Measurements from ENCODE around the gene ARHGAP28.

Gene ARHGAP28

GRCh38 chr18:6857300-6857699 is 127.8 kb downstream of the ARHGAP28 start:
- H3K4me1 ChIP-seq (ENCODE audit: control insufficient read depth in 2 of 2, insufficient read depth in 2 of 2, low read length in 2 of 2) = no peaks in the 10 kb centered on the region
- no peak overlapping the region for H3K27ac ChIP-seq (ENCODE audit: low read depth in 2 of 2, low read length in 2 of 2)
- H3K4me3 ChIP-seq (ENCODE audit: low read length in 2 of 2) = no peak overlapping the region
- H3K36me3 ChIP-seq (ENCODE audit: control insufficient read depth in 2 of 2, insufficient read depth in 2 of 2, low read length in 2 of 2) = no peaks in the 10 kb centered on the region
- no peaks in the 10 kb centered on the region for H3K9me3 ChIP-seq (ENCODE audit: control insufficient read depth in 2 of 2, low read length in 2 of 2)
- no peaks in the 10 kb centered on the region for H3K27me3 ChIP-seq (ENCODE audit: control insufficient read depth in 2 of 2, insufficient read depth in 2 of 2, low read length in 2 of 2)
- H3K9ac ChIP-seq (ENCODE audit: low read depth in 1 of 2, low read length in 2 of 2) = no peak overlapping the region

GRCh38 chr18:6859676-6860422 is 130.3 kb downstream of the ARHGAP28 start:
- H3K9me3 ChIP-seq (ENCODE audit: control insufficient read depth in 2 of 2, low read length in 2 of 2) = no peaks in the 10 kb centered on the region
- no peaks in the 10 kb centered on the region for H3K27me3 ChIP-seq (ENCODE audit: control insufficient read depth in 2 of 2, insufficient read depth in 2 of 2, low read length in 2 of 2)
- no peak overlapping the region for H3K9ac ChIP-seq (ENCODE audit: low read depth in 1 of 2, low read length in 2 of 2)
- H3K4me1 ChIP-seq (ENCODE audit: control insufficient read depth in 2 of 2, insufficient read depth in 2 of 2, low read length in 2 of 2) = no peaks in the 10 kb centered on the region
- no peaks in the 10 kb centered on the region for H3K36me3 ChIP-seq (ENCODE audit: control insufficient read depth in 2 of 2, insufficient read depth in 2 of 2, low read length in 2 of 2)
- H3K27ac ChIP-seq (ENCODE audit: low read depth in 2 of 2, low read length in 2 of 2) = no peak overlapping the region
- no peak overlapping the region for H3K4me3 ChIP-seq (ENCODE audit: low read length in 2 of 2)

- Histone ChIP-seq H3K36me3 (ENCODE audit: control insufficient read depth in 2 of 2, insufficient read depth in 2 of 2, low read length in 2 of 2) (no peaks in the 10 kb centered on the region), H3K4me3 (ENCODE audit: low read length in 2 of 2) (no peak overlapping the region), H3K9ac (ENCODE audit: low read depth in 1 of 2, low read length in 2 of 2) (no peak overlapping the region)
These were observed 131.4 kb downstream of the ARHGAP28 start for GRCh38 chr18:6860804-6861448.

GRCh38 chr18:6865251-6865650 is 135.7 kb downstream of the ARHGAP28 start:
- no peaks in the 10 kb centered on the region for H3K9me3 ChIP-seq (ENCODE audit: control insufficient read depth in 2 of 2, low read length in 2 of 2)
- no peaks in the 10 kb centered on the region for H3K4me1 ChIP-seq (ENCODE audit: control insufficient read depth in 2 of 2, insufficient read depth in 2 of 2, low read length in 2 of 2)
- no peak overlapping the region for H3K27ac ChIP-seq (ENCODE audit: low read depth in 2 of 2, low read length in 2 of 2)
- H3K36me3 ChIP-seq (ENCODE audit: control insufficient read depth in 2 of 2, insufficient read depth in 2 of 2, low read length in 2 of 2) = no peaks in the 10 kb centered on the region
- H3K9ac ChIP-seq (ENCODE audit: low read depth in 1 of 2, low read length in 2 of 2) = no peak overlapping the region
- H3K27me3 ChIP-seq (ENCODE audit: control insufficient read depth in 2 of 2, insufficient read depth in 2 of 2, low read length in 2 of 2) = no peaks in the 10 kb centered on the region
- no peak overlapping the region for H3K4me3 ChIP-seq (ENCODE audit: low read length in 2 of 2)

More at GRCh38 chr18:6860804-6861448, 131.4 kb downstream of the ARHGAP28 start:
- H3K27me3 ChIP-seq (ENCODE audit: control insufficient read depth in 2 of 2, insufficient read depth in 2 of 2, low read length in 2 of 2) = no peaks in the 10 kb centered on the region
- H3K4me1 ChIP-seq (ENCODE audit: control insufficient read depth in 2 of 2, insufficient read depth in 2 of 2, low read length in 2 of 2) = no peaks in the 10 kb centered on the region
- H3K9me3 ChIP-seq (ENCODE audit: control insufficient read depth in 2 of 2, low read length in 2 of 2) = no peaks in the 10 kb centered on the region
- no peak overlapping the region for H3K27ac ChIP-seq (ENCODE audit: low read depth in 2 of 2, low read length in 2 of 2)

- Histone ChIP-seq H3K4me3 (ENCODE audit: low read length in 2 of 2) (no peak overlapping the region), H3K27me3 (ENCODE audit: control insufficient read depth in 2 of 2, insufficient read depth in 2 of 2, low read length in 2 of 2) (no peaks in the 10 kb centered on the region), H3K4me1 (ENCODE audit: control insufficient read depth in 2 of 2, insufficient read depth in 2 of 2, low read length in 2 of 2) (no peaks in the 10 kb centered on the region), H3K9ac (ENCODE audit: low read depth in 1 of 2, low read length in 2 of 2) (no peak overlapping the region), H3K36me3 (ENCODE audit: control insufficient read depth in 2 of 2, insufficient read depth in 2 of 2, low read length in 2 of 2) (no peaks in the 10 kb centered on the region), H3K9me3 (ENCODE audit: control insufficient read depth in 2 of 2, low read length in 2 of 2) (no peaks in the 10 kb centered on the region), H3K27ac (ENCODE audit: low read depth in 2 of 2, low read length in 2 of 2) (no peak overlapping the region)
These were observed 137.1 kb downstream of the ARHGAP28 start for GRCh38 chr18:6866552-6867085.

- H3K9ac ChIP-seq (ENCODE audit: low read depth in 1 of 2, low read length in 2 of 2) = no peak overlapping the region
These were observed 138.5 kb downstream of the ARHGAP28 start for GRCh38 chr18:6868033-6868432.

GRCh38 chr18:6871566-6871965 is 142.1 kb downstream of the ARHGAP28 start:
- Histone ChIP-seq H3K9ac (ENCODE audit: low read depth in 1 of 2, low read length in 2 of 2) (no peak overlapping the region), H3K36me3 (ENCODE audit: control insufficient read depth in 2 of 2, insufficient read depth in 2 of 2, low read length in 2 of 2) (no peaks in the 10 kb centered on the region), H3K27me3 (ENCODE audit: control insufficient read depth in 2 of 2, insufficient read depth in 2 of 2, low read length in 2 of 2) (no peaks in the 10 kb centered on the region), H3K4me1 (ENCODE audit: control insufficient read depth in 2 of 2, insufficient read depth in 2 of 2, low read length in 2 of 2) (no peaks in the 10 kb centered on the region), H3K27ac (ENCODE audit: low read depth in 2 of 2, low read length in 2 of 2) (no peak overlapping the region), H3K4me3 (ENCODE audit: low read length in 2 of 2) (no peak overlapping the region), H3K9me3 (ENCODE audit: control insufficient read depth in 2 of 2, low read length in 2 of 2) (no peaks in the 10 kb centered on the region)

More at GRCh38 chr18:6868033-6868432, 138.5 kb downstream of the ARHGAP28 start:
- Histone ChIP-seq H3K9me3 (ENCODE audit: control insufficient read depth in 2 of 2, low read length in 2 of 2) (no peaks in the 10 kb centered on the region), H3K27ac (ENCODE audit: low read depth in 2 of 2, low read length in 2 of 2) (no peak overlapping the region), H3K27me3 (ENCODE audit: control insufficient read depth in 2 of 2, insufficient read depth in 2 of 2, low read length in 2 of 2) (no peaks in the 10 kb centered on the region), H3K4me3 (ENCODE audit: low read length in 2 of 2) (no peak overlapping the region), H3K4me1 (ENCODE audit: control insufficient read depth in 2 of 2, insufficient read depth in 2 of 2, low read length in 2 of 2) (no peaks in the 10 kb centered on the region), H3K36me3 (ENCODE audit: control insufficient read depth in 2 of 2, insufficient read depth in 2 of 2, low read length in 2 of 2) (no peaks in the 10 kb centered on the region)

GRCh38 chr18:6873040-6873751 is 143.7 kb downstream of the ARHGAP28 start:
- no peaks in the 10 kb centered on the region for H3K27me3 ChIP-seq (ENCODE audit: control insufficient read depth in 2 of 2, insufficient read depth in 2 of 2, low read length in 2 of 2)
- H3K4me1 ChIP-seq (ENCODE audit: control insufficient read depth in 2 of 2, insufficient read depth in 2 of 2, low read length in 2 of 2) = no peaks in the 10 kb centered on the region
- no peak overlapping the region for H3K27ac ChIP-seq (ENCODE audit: low read depth in 2 of 2, low read length in 2 of 2)
- no peak overlapping the region for H3K4me3 ChIP-seq (ENCODE audit: low read length in 2 of 2)
- H3K9ac ChIP-seq (ENCODE audit: low read depth in 1 of 2, low read length in 2 of 2) = no peak overlapping the region
- no peaks in the 10 kb centered on the region for H3K36me3 ChIP-seq (ENCODE audit: control insufficient read depth in 2 of 2, insufficient read depth in 2 of 2, low read length in 2 of 2)
- H3K9me3 ChIP-seq (ENCODE audit: control insufficient read depth in 2 of 2, low read length in 2 of 2) = no peaks in the 10 kb centered on the region

GRCh38 chr18:6874315-6874714 is 144.8 kb downstream of the ARHGAP28 start:
- Histone ChIP-seq H3K9ac (ENCODE audit: low read depth in 1 of 2, low read length in 2 of 2) (no peak overlapping the region), H3K9me3 (ENCODE audit: control insufficient read depth in 2 of 2, low read length in 2 of 2) (no peaks in the 10 kb centered on the region), H3K27ac (ENCODE audit: low read depth in 2 of 2, low read length in 2 of 2) (no peak overlapping the region), H3K4me3 (ENCODE audit: low read length in 2 of 2) (no peak overlapping the region), H3K4me1 (ENCODE audit: control insufficient read depth in 2 of 2, insufficient read depth in 2 of 2, low read length in 2 of 2) (no peaks in the 10 kb centered on the region), H3K27me3 (ENCODE audit: control insufficient read depth in 2 of 2, insufficient read depth in 2 of 2, low read length in 2 of 2) (no peaks in the 10 kb centered on the region), H3K36me3 (ENCODE audit: control insufficient read depth in 2 of 2, insufficient read depth in 2 of 2, low read length in 2 of 2) (no peaks in the 10 kb centered on the region)

GRCh38 chr18:6875749-6876148 is 146.2 kb downstream of the ARHGAP28 start:
- Histone ChIP-seq H3K9ac (ENCODE audit: low read depth in 1 of 2, low read length in 2 of 2) (no peak overlapping the region), H3K4me3 (ENCODE audit: low read length in 2 of 2) (no peak overlapping the region), H3K27me3 (ENCODE audit: control insufficient read depth in 2 of 2, insufficient read depth in 2 of 2, low read length in 2 of 2) (no peaks in the 10 kb centered on the region), H3K4me1 (ENCODE audit: control insufficient read depth in 2 of 2, insufficient read depth in 2 of 2, low read length in 2 of 2) (no peaks in the 10 kb centered on the region), H3K27ac (ENCODE audit: low read depth in 2 of 2, low read length in 2 of 2) (no peak overlapping the region), H3K36me3 (ENCODE audit: control insufficient read depth in 2 of 2, insufficient read depth in 2 of 2, low read length in 2 of 2) (no peaks in the 10 kb centered on the region), H3K9me3 (ENCODE audit: control insufficient read depth in 2 of 2, low read length in 2 of 2) (no peaks in the 10 kb centered on the region)

Measured in mucosa of rectum (tissue), 2 donors.